SK-N-SH treated with all-trans-retinoic acid at 6 μM for 48 hours (cell line): ENCODE results near the gene DPYSL5.
A peak's percentile ranks its signal among the peaks of the same experiment; 100 is the strongest.

ENCODE experiments used
- ATAC-seq: fragments of 200-7000 bp; cut with Tn5 transposase; 3 replicates; pipeline ENCODE4 v1.9.1; 2020; ENCODE audit warnings: mild to moderate bottlenecking, moderate library complexity
- ARNTL ChIP-seq: fragments of 450-650 bp; formaldehyde crosslinking; IDR thresholded peaks from 2 replicates; pipeline ENCODE4 v1.5.0; 2020; ENCODE audit warnings: low read depth, mild to moderate bottlenecking, moderate library complexity, borderline replicate concordance
- CSDC2 ChIP-seq: fragments of 250-450 bp; sonication (Bioruptor Pico); IDR thresholded peaks from 2 replicates; pipeline ENCODE4 v1.5.0; 2020; ENCODE audit warnings: mild to moderate bottlenecking, moderate library complexity
- ESRRG ChIP-seq: fragments of 250-450 bp; sonication (Bioruptor Pico); IDR thresholded peaks from 2 replicates; pipeline ENCODE4 v1.6.1; 2021; ENCODE audit warnings: mild to moderate bottlenecking
- GLIS3 ChIP-seq: fragments of 250-450 bp; sonication (Bioruptor Pico); IDR thresholded peaks from 2 replicates; pipeline ENCODE4 v1.5.0; 2020; ENCODE audit warnings: mild to moderate bottlenecking, moderate library complexity
- ISL1 ChIP-seq: fragments of 250-450 bp; sonication (Bioruptor Pico); IDR thresholded peaks from 2 replicates; pipeline ENCODE4 v2.1.2; 2022; ENCODE audit warnings: mild to moderate bottlenecking, moderate library complexity
- OSR1 ChIP-seq: fragments of 250-450 bp; sonication (Bioruptor Pico); IDR thresholded peaks from 2 replicates; pipeline ENCODE4 v1.8.0; 2022; ENCODE audit warnings: moderate library complexity, mild to moderate bottlenecking, inconsistent platforms
- POU6F1 ChIP-seq: fragments of 250-450 bp; sonication (Bioruptor Pico); IDR thresholded peaks from 2 replicates; pipeline ENCODE4 v1.8.0; 2021; ENCODE audit warnings: low read depth, mild to moderate bottlenecking, moderate library complexity, borderline replicate concordance
- PPARA ChIP-seq: fragments of 250-450 bp; sonication (Bioruptor Pico); IDR thresholded peaks from 2 replicates; pipeline ENCODE4 v1.5.0; 2020; ENCODE audit warnings: mild to moderate bottlenecking, borderline replicate concordance
- RARB ChIP-seq: fragments of 250-450 bp; sonication (Bioruptor Pico); IDR thresholded peaks from 2 replicates; pipeline ENCODE4 v1.8.0; 2021; ENCODE audit warnings: mild to moderate bottlenecking, moderate library complexity
- SNAI2 ChIP-seq: fragments of 250-450 bp; sonication (Bioruptor Pico); IDR thresholded peaks from 2 replicates; pipeline ENCODE4 v1.5.0; 2020; ENCODE audit warnings: mild to moderate bottlenecking, moderate library complexity
- TCF4 ChIP-seq: fragments of 250-450 bp; sonication (Bioruptor Pico); IDR thresholded peaks from 2 replicates; pipeline ENCODE4 v1.8.0; 2021; ENCODE audit warnings: mild to moderate bottlenecking, moderate library complexity, borderline replicate concordance
- TOX ChIP-seq: fragments of 250-450 bp; sonication (Bioruptor Pico); IDR thresholded peaks from 2 replicates; pipeline ENCODE4 v1.8.0; 2021; ENCODE audit warnings: mild to moderate bottlenecking, moderate library complexity, borderline replicate concordance
- ZC3H10 ChIP-seq: fragments of 250-450 bp; sonication (Bioruptor Pico); IDR thresholded peaks from 2 replicates; pipeline ENCODE4 v1.5.1; 2021; ENCODE audit warnings: mild to moderate bottlenecking, moderate library complexity
- ZFP3 ChIP-seq: fragments of 250-450 bp; sonication (Bioruptor Pico); IDR thresholded peaks from 2 replicates; pipeline ENCODE4 v1.5.0; 2020; ENCODE audit warnings: mild to moderate bottlenecking, moderate library complexity
- ZFP30 ChIP-seq: fragments of 450-650 bp; formaldehyde crosslinking; IDR thresholded peaks from 2 replicates; pipeline ENCODE4 v1.5.0; 2022; ENCODE audit warnings: mild to moderate bottlenecking, moderate library complexity
- ZNF565 ChIP-seq: fragments of 450-650 bp; formaldehyde crosslinking; conservative IDR thresholded peaks from 2 replicates; pipeline ENCODE4 v1.5.0; 2020; ENCODE audit warnings: low read depth, mild to moderate bottlenecking, moderate library complexity
- ZNF70 ChIP-seq: fragments of 450-650 bp; formaldehyde crosslinking; IDR thresholded peaks from 2 replicates; pipeline ENCODE4 v1.5.0; 2020; ENCODE audit warnings: mild to moderate bottlenecking, moderate library complexity
- ZNF8 ChIP-seq: fragments of 450-650 bp; formaldehyde crosslinking; IDR thresholded peaks from 2 replicates; pipeline ENCODE4 v1.5.0; 2020; ENCODE audit warnings: mild to moderate bottlenecking, moderate library complexity
- TF ChIP-seq, protein P1 (sequence below): fragments of 250-450 bp; sonication (Bioruptor Pico); IDR thresholded peaks from 2 replicates; pipeline ENCODE4 v1.8.0; 2020; ENCODE audit warnings: mild to moderate bottlenecking, moderate library complexity, borderline replicate concordance
- TF ChIP-seq, protein P2 (sequence below): fragments of 250-450 bp; sonication (Bioruptor Pico); IDR thresholded peaks from 2 replicates; pipeline ENCODE4 v1.5.1; 2020; ENCODE audit warnings: low read depth, mild to moderate bottlenecking, moderate library complexity

The DPYSL5 gene

DNA sequence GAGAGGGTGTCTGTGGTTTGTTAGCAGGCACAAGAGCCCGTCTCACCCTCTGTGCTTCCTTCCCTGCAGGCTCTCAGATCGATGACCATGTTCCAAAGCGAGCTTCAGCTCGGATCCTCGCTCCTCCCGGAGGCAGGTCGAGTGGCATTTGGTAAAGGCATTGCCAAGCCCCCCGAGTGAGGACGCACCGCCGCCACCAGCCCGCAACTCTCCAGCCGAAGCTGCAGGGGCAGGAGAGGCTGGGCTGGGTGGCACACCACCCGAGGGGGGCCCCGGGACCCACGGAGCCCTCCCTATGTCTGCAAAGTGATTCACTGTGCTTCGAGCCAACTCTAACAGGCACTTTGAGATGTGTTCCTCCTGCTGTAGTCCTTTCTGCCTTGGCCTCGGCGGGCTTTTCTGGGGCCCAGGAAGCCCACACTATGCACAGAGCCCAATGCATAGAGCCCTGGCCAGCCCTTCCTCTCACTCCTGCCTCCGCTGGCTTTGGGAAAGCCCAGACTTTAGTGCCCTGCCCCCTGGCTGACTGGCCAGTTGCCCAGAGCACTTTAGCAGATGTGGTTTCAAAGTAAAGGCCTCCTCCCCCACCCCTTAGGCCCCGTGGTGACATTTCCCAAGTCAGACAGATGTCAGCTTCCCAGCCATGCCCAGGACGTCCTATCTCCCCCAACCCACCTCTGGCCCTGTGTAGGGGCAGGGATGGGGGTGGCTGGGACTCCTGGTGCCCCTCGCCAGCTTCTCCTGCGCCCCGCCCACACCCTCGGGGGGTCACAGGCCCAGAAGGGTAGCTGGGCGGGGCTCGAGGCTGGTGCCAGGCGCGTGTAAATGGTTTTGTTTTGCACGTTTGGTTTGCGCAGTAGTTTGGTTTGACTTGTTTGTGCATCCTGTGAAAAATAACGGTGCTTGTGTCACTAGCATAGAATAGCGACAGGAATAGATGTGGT is 99.2 kb downstream of the DPYSL5 start:
- TF ChIP-seq, protein P1, sequence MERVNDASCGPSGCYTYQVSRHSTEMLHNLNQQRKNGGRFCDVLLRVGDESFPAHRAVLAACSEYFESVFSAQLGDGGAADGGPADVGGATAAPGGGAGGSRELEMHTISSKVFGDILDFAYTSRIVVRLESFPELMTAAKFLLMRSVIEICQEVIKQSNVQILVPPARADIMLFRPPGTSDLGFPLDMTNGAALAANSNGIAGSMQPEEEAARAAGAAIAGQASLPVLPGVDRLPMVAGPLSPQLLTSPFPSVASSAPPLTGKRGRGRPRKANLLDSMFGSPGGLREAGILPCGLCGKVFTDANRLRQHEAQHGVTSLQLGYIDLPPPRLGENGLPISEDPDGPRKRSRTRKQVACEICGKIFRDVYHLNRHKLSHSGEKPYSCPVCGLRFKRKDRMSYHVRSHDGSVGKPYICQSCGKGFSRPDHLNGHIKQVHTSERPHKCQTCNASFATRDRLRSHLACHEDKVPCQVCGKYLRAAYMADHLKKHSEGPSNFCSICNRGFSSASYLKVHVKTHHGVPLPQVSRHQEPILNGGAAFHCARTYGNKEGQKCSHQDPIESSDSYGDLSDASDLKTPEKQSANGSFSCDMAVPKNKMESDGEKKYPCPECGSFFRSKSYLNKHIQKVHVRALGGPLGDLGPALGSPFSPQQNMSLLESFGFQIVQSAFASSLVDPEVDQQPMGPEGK (CRISPR knock-in tag) = no peak
- peak; percentile 31; the same call in 1 of the 2 replicates for TF ChIP-seq ISL1 (CRISPR knock-in tag)
- no peak for TF ChIP-seq ZFP30
- no peak for TF ChIP-seq TCF4
- ATAC-seq = peak; percentile 69

DNA sequence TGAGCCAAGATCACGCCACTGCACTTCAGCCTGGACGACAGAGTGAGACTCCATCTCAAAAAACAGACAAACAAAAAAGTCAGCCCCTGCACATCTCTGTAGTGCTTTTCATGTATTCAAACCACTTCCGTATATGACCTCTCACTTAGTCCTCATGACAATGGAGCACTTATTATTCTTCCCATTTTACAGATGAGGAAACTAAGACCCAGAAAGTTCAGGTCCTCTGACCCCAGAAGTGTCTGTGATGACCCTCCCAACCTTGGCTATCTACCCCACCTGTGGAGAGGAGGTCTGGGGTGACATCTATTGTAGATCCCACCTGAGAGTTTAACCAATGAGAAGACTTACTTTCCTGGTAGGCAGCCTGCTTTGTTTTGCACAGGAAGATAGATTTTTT is 100.9 kb downstream of the DPYSL5 start:
- TF ChIP-seq ZNF565 (CRISPR knock-in tag) = no peak
- no peak for ATAC-seq

DNA sequence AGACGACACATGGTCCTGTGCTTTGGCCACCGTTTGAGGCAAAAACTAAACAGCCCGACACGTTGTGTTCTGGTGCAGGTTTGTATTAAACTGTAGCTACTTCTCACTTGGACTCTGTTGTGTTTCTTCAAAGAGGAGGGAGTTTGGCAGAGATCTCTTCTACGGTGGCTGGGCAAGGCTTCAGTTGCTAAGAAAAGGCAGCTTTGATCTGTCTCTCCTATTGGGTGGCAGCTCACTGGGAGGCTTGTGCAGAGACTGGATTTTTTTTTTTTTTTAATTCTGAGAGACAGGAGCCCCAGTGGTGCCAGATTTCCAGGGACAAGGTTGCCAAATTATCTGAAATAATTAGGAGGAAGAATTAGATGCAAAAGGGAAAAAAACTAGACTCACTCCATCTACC is 102.3 kb downstream of the DPYSL5 start:
- no peak for TF ChIP-seq PPARA (CRISPR knock-in tag)
- no peak for TF ChIP-seq TOX (CRISPR knock-in tag)
- no peak for TF ChIP-seq GLIS3 (CRISPR knock-in tag)
- no peak for TF ChIP-seq ZNF565 (CRISPR knock-in tag)
- no peak for TF ChIP-seq TCF4
- no peak for TF ChIP-seq RARB (CRISPR knock-in tag)
- no peak for TF ChIP-seq CSDC2 (CRISPR knock-in tag)
- no peak for TF ChIP-seq OSR1 (CRISPR knock-in tag)
- no peak for TF ChIP-seq ZFP30
- TF ChIP-seq ZFP3 (CRISPR knock-in tag) = no peak
- ATAC-seq = no peak

DNA sequence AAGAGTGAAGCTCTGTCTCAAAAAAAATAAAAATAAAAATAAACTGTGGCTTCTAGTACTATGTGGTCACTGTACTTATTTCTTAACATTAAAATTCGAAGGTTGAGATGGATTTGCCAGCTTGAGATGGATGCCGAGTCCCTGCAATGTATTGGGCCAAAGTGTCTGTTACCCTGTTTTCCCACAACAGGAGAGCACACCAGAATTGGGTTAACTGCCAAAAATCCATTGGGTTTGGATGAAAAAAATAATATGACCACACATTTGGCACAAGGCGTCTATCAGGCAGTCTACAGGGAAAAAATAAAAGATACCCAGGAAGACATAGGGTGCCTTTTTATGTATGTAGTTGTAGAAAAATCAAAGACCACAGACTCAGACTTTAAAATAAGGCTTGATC is 103.3 kb downstream of the DPYSL5 start:
- no peak for ATAC-seq
- no peak for TF ChIP-seq ZFP30
- no peak for TF ChIP-seq PPARA (CRISPR knock-in tag)

GRCh38 chr2:26952374-26952773 is 104.4 kb downstream of the DPYSL5 start:
- no peak for ATAC-seq
- no peak for TF ChIP-seq POU6F1 (CRISPR knock-in tag)
- no peak for TF ChIP-seq ZNF70 (CRISPR knock-in tag)
- TF ChIP-seq ZC3H10 (CRISPR knock-in tag) = no peak
- no peak for TF ChIP-seq ARNTL (CRISPR knock-in tag)
- no peak for TF ChIP-seq ZFP3 (CRISPR knock-in tag)
- TF ChIP-seq ISL1 (CRISPR knock-in tag) = no peak
- no peak for TF ChIP-seq TCF4
- TF ChIP-seq, protein P2, sequence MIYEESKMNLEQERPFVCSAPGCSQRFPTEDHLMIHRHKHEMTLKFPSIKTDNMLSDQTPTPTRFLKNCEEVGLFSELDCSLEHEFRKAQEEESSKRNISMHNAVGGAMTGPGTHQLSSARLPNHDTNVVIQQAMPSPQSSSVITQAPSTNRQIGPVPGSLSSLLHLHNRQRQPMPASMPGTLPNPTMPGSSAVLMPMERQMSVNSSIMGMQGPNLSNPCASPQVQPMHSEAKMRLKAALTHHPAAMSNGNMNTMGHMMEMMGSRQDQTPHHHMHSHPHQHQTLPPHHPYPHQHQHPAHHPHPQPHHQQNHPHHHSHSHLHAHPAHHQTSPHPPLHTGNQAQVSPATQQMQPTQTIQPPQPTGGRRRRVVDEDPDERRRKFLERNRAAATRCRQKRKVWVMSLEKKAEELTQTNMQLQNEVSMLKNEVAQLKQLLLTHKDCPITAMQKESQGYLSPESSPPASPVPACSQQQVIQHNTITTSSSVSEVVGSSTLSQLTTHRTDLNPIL (CRISPR knock-in tag) = no peak
- TF ChIP-seq SNAI2 (CRISPR knock-in tag) = no peak
- no peak for TF ChIP-seq ZNF8

DNA sequence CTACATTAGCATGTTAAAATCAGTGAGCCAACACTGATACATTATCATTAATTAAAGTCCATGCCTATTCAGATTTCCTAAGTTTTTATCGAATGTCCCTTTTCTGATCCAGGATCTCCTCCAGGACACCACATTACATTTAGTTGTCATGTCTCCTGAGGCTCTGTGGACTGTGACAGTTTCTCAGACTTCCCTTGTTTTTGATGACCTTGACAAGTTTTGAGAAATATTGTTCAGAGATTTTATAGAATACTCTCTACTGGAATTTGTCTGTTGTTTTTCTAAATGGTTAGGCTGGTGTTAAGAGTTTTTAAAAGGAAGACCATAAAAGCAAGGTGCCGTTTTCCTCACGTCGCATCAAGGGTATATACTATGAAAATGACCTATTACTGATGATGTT is 106.2 kb downstream of the DPYSL5 start:
- TF ChIP-seq ZNF565 (CRISPR knock-in tag) = no peak
- ATAC-seq = no peak

DNA sequence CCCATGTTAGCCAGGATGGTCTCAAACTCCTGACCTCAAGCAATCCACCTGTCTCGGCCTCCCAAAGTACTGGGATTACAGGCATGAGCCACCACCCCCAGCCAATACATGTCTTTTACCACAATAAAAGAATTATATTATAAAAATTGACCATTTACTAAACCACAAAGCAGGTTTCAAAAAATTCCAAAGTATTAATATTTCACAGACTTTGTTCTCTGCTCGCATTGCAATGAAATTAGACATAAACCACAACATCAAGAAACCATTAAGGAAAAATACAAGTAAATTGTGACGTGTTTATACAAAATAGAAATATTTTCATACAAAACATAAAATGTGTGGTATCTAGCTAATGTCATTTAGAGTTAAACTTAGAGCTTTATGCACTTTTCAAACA is 109.1 kb downstream of the DPYSL5 start:
- TF ChIP-seq SNAI2 (CRISPR knock-in tag) (no peak), POU6F1 (CRISPR knock-in tag) (no peak), ISL1 (CRISPR knock-in tag) (no peak), ZC3H10 (CRISPR knock-in tag) (no peak), PPARA (CRISPR knock-in tag) (no peak), ZFP30 (no peak), ESRRG (CRISPR knock-in tag) (no peak), ZFP3 (CRISPR knock-in tag) (no peak)
- ATAC-seq = no peak
